ENCODE results near the gene MAMLD1. TPM values are rescaled to one million over a fixed set of nuclear protein-coding genes. Genes with fewer than 3 reads are reported as not detected.

The MAMLD1 gene
- total RNA-seq, 1 experiment from 2014 or later: 0.48 TPM

DNA sequence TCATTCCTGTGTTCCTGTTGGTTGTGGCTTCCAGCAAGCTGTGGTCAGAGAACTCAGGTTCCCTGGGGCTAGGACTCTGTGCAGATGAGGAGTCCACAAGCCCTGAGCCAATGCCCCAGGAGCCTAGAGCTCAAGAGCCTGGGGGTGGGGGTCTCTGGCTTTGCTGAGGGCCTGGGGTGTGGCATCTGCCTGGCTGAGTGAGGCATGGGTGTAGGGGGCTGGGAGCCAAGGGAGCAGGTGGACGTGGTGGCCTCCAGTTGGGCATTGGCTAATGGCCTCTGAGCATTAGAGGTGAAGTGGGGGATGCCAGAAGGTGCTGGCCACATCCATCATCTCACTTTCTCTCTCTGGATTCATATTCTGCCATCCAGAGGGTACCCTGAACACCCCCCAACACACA lies 5.3 kb upstream of the MAMLD1 start:
- no CpG with 5 or more reads among the region's 1 CpG for WGBS (ENCODE audit: extremely low coverage, insufficient read length, low lambda C conversion rate)

More for the DNA sequence above, 5.3 kb upstream of the MAMLD1 start:
- Histone ChIP-seq H4K5ac (ENCODE audit: insufficient read length, low read depth, low read length) (no peak overlapping the region), H3K18ac (ENCODE audit: insufficient read length, low read depth, low read length) (no peak overlapping the region), H4K20me1 (ENCODE audit: control insufficient read depth, insufficient read depth, insufficient read length) (no peaks in the 10 kb centered on the region), H3K27ac (ENCODE audit: insufficient read length, low read depth, low read length) (no peak overlapping the region), H3K14ac (ENCODE audit: insufficient read depth, low read length) (no peak overlapping the region), H2BK20ac (ENCODE audit: low read depth, low read length, poor library complexity, severe bottlenecking) (no peak overlapping the region), H3K79me1 (ENCODE audit: insufficient read depth, low read depth, low read length, poor library complexity, severe bottlenecking) (no peaks in the 10 kb centered on the region), H3K4me2 (ENCODE audit: insufficient read depth, insufficient read length, low read length) (no peak overlapping the region), H4K8ac (replicated peaks; ENCODE audit: insufficient read length, low read depth, low read length) (no peak overlapping the region), H2AK5ac (ENCODE audit: insufficient read length, low read length) (no peak overlapping the region), H2BK120ac (ENCODE audit: low read depth, low read length, poor library complexity, severe bottlenecking) (no peak overlapping the region), H2BK15ac (ENCODE audit: low read depth, low read length) (no peak overlapping the region), H3K9ac (ENCODE audit: extremely low read depth, insufficient read length, low read length) (no peak overlapping the region), H3K56ac (ENCODE audit: insufficient read length, low read depth, low read length) (no peak overlapping the region), H3K79me2 (ENCODE audit: insufficient read depth, low read length) (no peaks in the 10 kb centered on the region), H3K23me2 (ENCODE audit: insufficient read length, low read depth, low read length, poor library complexity, severe bottlenecking) (peaks cover 5% of the 10 kb centered on the region), H2AFZ (ENCODE audit: low read length) (no peak overlapping the region), H4K91ac (ENCODE audit: insufficient read length, low read depth, low read length) (no peak overlapping the region), H3K4ac (ENCODE audit: low read depth, low read length) (no peak overlapping the region), H3K4me1 (ENCODE audit: insufficient read depth, low read length) (no peaks in the 10 kb centered on the region), H3K9me3 (ENCODE audit: control insufficient read depth, low read depth, low read length) (no peaks in the 10 kb centered on the region), H3K27me3 (ENCODE audit: insufficient read depth, low read length) (peaks cover 28% of the 10 kb centered on the region; the same call in 1 of the 2 replicates), H3K23ac (ENCODE audit: insufficient read length, low read depth, low read length) (no peak overlapping the region), H2BK5ac (ENCODE audit: insufficient read length, low read length) (no peak overlapping the region), H2BK12ac (ENCODE audit: insufficient read length, low read depth, low read length) (no peak overlapping the region), H3T11ph (ENCODE audit: low read length) (no peak overlapping the region)
- no peak for DNase-seq
- peaks cover 49 to 70% of the 10 kb centered on the region in 2 experiments for H3K9me3 Mint-ChIP-seq
- peaks cover 5 to 6% of the 10 kb centered on the region in 2 experiments for H3K4me1 Mint-ChIP-seq
- H3K27ac Mint-ChIP-seq: no peak overlapping the region
- TF ChIP-seq, protein P1, sequence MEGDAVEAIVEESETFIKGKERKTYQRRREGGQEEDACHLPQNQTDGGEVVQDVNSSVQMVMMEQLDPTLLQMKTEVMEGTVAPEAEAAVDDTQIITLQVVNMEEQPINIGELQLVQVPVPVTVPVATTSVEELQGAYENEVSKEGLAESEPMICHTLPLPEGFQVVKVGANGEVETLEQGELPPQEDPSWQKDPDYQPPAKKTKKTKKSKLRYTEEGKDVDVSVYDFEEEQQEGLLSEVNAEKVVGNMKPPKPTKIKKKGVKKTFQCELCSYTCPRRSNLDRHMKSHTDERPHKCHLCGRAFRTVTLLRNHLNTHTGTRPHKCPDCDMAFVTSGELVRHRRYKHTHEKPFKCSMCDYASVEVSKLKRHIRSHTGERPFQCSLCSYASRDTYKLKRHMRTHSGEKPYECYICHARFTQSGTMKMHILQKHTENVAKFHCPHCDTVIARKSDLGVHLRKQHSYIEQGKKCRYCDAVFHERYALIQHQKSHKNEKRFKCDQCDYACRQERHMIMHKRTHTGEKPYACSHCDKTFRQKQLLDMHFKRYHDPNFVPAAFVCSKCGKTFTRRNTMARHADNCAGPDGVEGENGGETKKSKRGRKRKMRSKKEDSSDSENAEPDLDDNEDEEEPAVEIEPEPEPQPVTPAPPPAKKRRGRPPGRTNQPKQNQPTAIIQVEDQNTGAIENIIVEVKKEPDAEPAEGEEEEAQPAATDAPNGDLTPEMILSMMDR (conservative IDR thresholded peaks at IDR 0.05): no peak
- peaks cover 0 to 5% (median 4%) of the 10 kb centered on the region in 3 experiments; a peak in 4 of 7 replicates for H3K36me3 Mint-ChIP-seq (ENCODE audit: insufficient read depth in 1 of 3, low read depth in 3 of 3)
- H3K27me3 Mint-ChIP-seq (ENCODE audit: low read depth): peaks cover 62% of the 10 kb centered on the region
- no peak overlapping the region for H3K4me3 Mint-ChIP-seq
